ENCODE data around the gene RMDN2. TPM values are rescaled to one million over a fixed set of nuclear protein-coding genes. Genes with fewer than 3 reads are reported as not detected.

RMDN2 gene
- total and polyA plus RNA-seq, 11 donors, result 2.7 to 7.2 (median 5.7) TPM

GRCh38 chr2:37969731-37970130 is 44.6 kb downstream of the RMDN2 start:
- TF ChIP-seq POLR2A (IDR thresholded peaks at IDR 0.05) (no peak), CTCF (IDR thresholded peaks at IDR 0.05) (no peak)
- DNase-seq, result no peak
- intact Hi-C loops (cut with DNase I), result no loop called here
- Histone ChIP-seq H3K27ac (no peak overlapping the region), H3K36me3 (no peaks in the 10 kb centered on the region), H3K4me1 (no peaks in the 10 kb centered on the region), H3K9me3 (peaks cover 0 to 7% (median 0%) of the 10 kb centered on the region in 12 donors), H3K27me3 (no peaks in the 10 kb centered on the region), H3K4me3 (no peak overlapping the region)
- no peak for ATAC-seq

GRCh38 chr2:37971971-37972370 is 46.9 kb downstream of the RMDN2 start:
- DNase-seq (no peak), ATAC-seq (no peak)
- no peaks in the 10 kb centered on the region for H3K4me1 ChIP-seq
- H3K27ac ChIP-seq, result no peak overlapping the region
- no peak overlapping the region for H3K4me3 ChIP-seq
- no peaks in the 10 kb centered on the region for H3K27me3 ChIP-seq
- 95 to 98% (median 96%) methylated on average over 1 of the region's 1 CpG for WGBS, 4 donors
- no peaks in the 10 kb centered on the region for H3K9me3 ChIP-seq
- no peaks in the 10 kb centered on the region for H3K36me3 ChIP-seq
- intact Hi-C loops (cut with DNase I), result no loop called here
- TF ChIP-seq CTCF (IDR thresholded peaks at IDR 0.05) (no peak), POLR2A (IDR thresholded peaks at IDR 0.05) (no peak)

- DNase-seq (no peak), ATAC-seq (no peak)
- H3K4me1 ChIP-seq, result no peaks in the 10 kb centered on the region
- intact Hi-C loops (cut with DNase I), result no loop called here
- no peaks in the 10 kb centered on the region for H3K27me3 ChIP-seq
- no peak overlapping the region for H3K27ac ChIP-seq
- no peak overlapping the region for H3K4me3 ChIP-seq
- 92 to 94% (median 94%) methylated on average over 15 of the region's 15 CpGs for WGBS, 4 donors
- H3K9me3 ChIP-seq, result no peaks in the 10 kb centered on the region
- no peak for TF ChIP-seq CTCF (IDR thresholded peaks at IDR 0.05)
- TF ChIP-seq POLR2A (IDR thresholded peaks at IDR 0.05), result no peak
- H3K36me3 ChIP-seq, result no peaks in the 10 kb centered on the region
These were observed 48.7 kb downstream of the RMDN2 start for GRCh38 chr2:37973615-37974353.

- WGBS, 4 donors, result 53 to 73% (median 63%) methylated on average over 2 of the region's 2 CpGs
These were observed 50.7 kb downstream of the RMDN2 start for GRCh38 chr2:37975808-37976207.

More at GRCh38 chr2:37975808-37976207, 50.7 kb downstream of the RMDN2 start:
- no peak for ATAC-seq
- no peaks in the 10 kb centered on the region for H3K4me1 ChIP-seq
- H3K9me3 ChIP-seq, result no peaks in the 10 kb centered on the region
- intact Hi-C loops (cut with DNase I), result no loop called here
- no peaks in the 10 kb centered on the region for H3K27me3 ChIP-seq
- no peak for DNase-seq
- H3K36me3 ChIP-seq, result no peaks in the 10 kb centered on the region
- H3K27ac ChIP-seq, result no peak overlapping the region
- no peak overlapping the region for H3K4me3 ChIP-seq
- no peak for TF ChIP-seq POLR2A (IDR thresholded peaks at IDR 0.05)
- TF ChIP-seq CTCF (IDR thresholded peaks at IDR 0.05), result no peak
